C4-2B (cell line): ENCODE measurements around the gene HAO2.

Source experiments
- H3K27ac ChIP-seq: fragments of 450-650 bp; 2 replicates; pipeline ENCODE4 v1.5.1; 2017
- CTCF ChIP-seq: fragments of 450-650 bp; conservative IDR thresholded peaks from 2 replicates; pipeline ENCODE4 v1.5.1; 2017; ENCODE audit warnings: mild to moderate bottlenecking
- ZFX ChIP-seq: fragments of 450-650 bp; IDR thresholded peaks from 2 replicates; pipeline ENCODE4 v1.6.1; 2017

HAO2 gene

GRCh38 chr1:119420638-119421037 is 52.1 kb downstream of the HAO2 start:
- TF ChIP-seq CTCF (no peak), ZFX (no peak)
- no peak overlapping the region for H3K27ac ChIP-seq

- H3K27ac ChIP-seq, result no peak overlapping the region
- TF ChIP-seq CTCF (no peak), ZFX (no peak)
Observed at GRCh38 chr1:119422631-119423030, 54.0 kb downstream of the HAO2 start.

DNA sequence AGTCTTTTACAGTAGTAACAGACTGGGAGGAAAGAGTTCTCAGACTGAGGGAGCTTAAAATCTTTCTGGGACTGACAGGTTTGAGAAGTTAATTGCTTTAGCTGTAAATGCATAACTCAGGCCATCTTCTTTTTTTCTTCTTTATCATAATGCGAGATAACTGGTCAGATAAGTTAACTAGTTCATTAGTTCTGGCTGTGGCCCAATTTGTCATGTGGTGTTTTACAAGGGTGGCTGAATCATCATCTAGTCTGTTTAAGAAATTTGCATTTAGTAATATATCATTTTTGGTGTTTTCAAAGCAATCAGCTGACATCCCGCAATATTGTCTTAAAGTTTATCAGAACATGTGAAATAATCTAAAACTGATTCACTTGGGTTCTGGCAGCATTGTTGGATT is 60.4 kb downstream of the HAO2 start:
- no peak overlapping the region for H3K27ac ChIP-seq
- TF ChIP-seq ZFX (no peak), CTCF (no peak)

DNA sequence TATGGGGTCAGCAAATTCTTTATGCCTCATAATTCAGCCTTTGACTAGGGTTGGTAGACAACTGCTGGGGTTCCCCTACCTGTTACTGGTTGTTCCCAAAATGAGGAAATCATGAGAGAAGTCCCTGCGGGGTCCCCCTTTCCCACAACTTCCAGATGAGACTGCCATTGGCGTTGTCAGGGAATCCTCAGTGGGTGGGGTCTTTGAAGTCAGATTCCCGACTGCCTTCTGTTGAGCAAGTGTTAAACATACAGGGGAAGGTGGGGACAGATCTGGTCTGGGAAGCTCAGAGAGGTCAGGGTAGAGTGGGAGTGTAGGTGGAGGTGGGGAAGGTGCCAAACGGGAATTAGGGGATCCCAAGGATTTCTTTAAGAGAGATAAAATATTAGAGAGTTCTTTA is 61.1 kb downstream of the HAO2 start:
- TF ChIP-seq CTCF (no peak), ZFX (no peak)
- H3K27ac ChIP-seq, result no peak overlapping the region

- H3K27ac ChIP-seq, result no peak overlapping the region
- TF ChIP-seq CTCF, result no peak
Observed at GRCh38 chr1:119430486-119430885, 61.9 kb downstream of the HAO2 start.

GRCh38 chr1:119431836-119432235 is 63.3 kb downstream of the HAO2 start:
- TF ChIP-seq ZFX (no peak), CTCF (no peak)
- H3K27ac ChIP-seq, result no peak overlapping the region

GRCh38 chr1:119435052-119435451 is 66.5 kb downstream of the HAO2 start:
- H3K27ac ChIP-seq, result no peak overlapping the region
- TF ChIP-seq CTCF (no peak), ZFX (no peak)

GRCh38 chr1:119438761-119439160 is 70.2 kb downstream of the HAO2 start:
- H3K27ac ChIP-seq, result no peak overlapping the region
- no peak for TF ChIP-seq CTCF
- no peak for TF ChIP-seq ZFX
